ENCODE measurements around the gene FAM149B1.

FAM149B1 gene

DNA sequence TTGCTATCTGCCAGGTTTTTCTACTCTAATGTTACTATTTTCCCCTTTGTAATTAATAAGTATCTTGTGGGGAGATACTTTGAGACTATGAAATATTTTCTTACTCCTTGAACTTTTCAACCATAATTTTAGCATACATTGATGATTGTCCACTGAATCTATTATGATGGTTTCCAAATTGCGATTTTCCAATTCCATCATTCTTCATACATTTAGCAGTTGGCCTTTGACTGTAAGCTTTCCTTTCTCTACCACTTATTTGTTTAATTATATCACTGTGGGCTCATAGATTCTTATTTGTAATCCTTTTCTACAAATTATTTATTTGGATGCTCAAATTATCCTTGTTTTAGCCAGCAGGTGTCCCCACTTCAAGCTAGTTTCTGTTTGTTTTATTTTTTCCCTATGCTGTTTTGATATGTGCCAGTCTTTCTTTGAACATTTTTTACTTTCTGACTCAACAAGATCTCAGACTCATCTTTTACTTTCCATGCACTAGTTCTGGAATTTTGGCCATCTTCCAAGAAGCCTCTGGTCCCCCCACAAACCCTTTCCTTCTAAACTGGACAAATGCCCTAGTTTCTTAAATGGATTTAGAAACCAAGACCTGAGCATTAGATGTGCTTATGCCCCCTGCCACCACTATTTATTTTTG is 95.9 kb downstream of the FAM149B1 start:
- H3K4me3 ChIP-seq (ENCODE audit: low read depth, low read length), result no peak overlapping the region

DNA sequence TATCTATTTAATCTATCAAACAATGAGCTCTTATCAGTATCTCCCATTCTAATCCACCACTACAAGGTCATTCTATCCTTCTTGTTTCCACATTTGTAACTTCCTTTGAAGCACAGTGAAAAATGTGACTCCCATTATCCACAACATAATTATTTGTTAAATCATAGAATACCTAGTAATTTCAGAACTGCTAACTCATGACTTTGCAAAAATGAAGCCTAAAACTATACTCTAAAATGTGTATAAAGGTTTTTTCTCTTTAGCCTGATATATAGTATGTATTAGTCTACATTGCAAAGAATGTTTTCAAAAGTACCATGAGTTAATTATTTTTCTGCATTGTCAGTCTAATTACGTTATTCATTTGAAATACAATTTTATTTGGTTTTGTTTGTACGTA is 96.5 kb downstream of the FAM149B1 start:
- H3K4me3 ChIP-seq (ENCODE audit: low read depth, low read length), result no peak overlapping the region

DNA sequence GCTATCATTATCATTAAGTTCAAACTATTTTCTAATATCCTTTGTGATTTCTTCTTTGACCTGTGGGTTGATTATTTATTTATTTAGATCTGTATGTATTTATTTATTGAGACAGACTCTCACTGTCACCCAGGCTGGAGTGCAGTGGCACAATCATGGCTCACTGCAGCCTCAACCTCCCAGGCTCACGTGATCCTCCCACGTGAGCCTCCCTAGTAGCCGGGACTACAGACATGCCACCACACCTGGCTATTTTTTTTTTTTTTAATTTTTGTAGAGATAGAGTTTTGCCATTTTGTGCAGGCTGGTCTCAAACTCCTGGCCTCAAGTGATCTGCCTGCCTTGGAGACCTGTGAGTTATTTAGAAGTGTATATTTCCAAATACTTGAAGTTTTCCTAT is 113.2 kb downstream of the FAM149B1 start:
- no peak overlapping the region for H3K4me3 ChIP-seq (ENCODE audit: low read depth, low read length)

DNA sequence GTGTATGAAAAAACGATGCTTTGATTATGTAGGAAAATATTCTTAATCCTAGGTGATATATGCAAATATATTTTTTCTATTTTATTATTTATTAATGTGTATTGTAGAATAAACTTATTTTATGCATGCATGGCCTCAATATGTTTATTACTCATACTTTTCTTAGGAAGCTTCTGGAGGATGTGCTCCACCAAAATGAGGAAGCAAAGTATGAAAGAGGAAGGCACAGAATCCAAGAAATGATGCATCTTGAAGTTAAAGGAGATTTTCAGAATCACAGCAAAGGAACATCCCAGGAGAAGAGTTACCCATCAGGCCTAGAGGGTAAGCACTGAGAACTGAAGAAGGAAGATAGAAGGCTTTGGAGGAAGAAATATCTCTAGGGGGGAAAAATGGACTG is 119.5 kb downstream of the FAM149B1 start:
- H3K4me3 ChIP-seq (ENCODE audit: low read depth, low read length), result no peak overlapping the region

DNA sequence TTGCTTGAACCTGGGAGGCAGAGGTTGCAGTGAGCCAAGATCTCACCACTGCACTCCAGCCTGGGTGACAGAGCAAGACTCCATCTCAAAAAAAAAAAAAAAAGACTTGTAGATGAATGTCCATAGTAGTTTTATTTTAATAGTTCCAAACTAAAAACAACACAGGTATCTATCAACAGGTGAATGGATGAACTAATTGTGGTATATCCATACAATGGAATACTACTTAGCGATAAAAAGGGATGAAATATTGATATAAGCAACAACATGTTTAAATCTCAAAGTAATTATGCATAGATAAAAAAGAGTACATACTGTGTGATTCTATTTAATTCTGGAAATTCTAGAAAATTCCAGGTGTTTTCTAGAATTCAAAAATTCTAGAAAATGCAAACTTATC is 122.0 kb downstream of the FAM149B1 start:
- H3K4me3 ChIP-seq (ENCODE audit: low read depth, low read length), result no peak overlapping the region

DNA sequence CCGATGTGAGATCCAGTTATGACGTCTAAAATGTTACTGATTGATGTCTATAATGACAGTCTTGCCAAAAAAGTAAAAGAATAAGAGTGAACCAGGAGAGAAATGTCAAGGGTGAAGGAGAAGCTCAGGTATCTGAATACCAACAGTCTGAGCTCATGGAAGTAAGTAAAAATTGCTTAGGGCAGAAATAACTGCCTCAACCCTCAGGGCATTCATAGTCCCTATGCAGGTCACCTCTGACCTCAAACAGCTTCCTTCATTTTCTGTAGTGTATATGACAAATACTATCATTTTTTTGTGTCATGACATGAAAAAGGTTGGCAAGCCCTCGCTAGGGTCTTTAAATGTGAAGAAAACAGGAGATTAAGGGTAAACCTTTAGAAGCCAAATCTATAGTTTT is 125.5 kb downstream of the FAM149B1 start:
- no peak overlapping the region for H3K4me3 ChIP-seq (ENCODE audit: low read depth, low read length)

All from iPS-11a (cell line).